GM21737 (cell line): ENCODE results near the gene STK32B.

Experiments
- ATAC-seq: cut with Tn5 transposase; IDR thresholded peaks from one replicate; pipeline ENCODE4 v1.9.1; 2021; ENCODE audit warnings: mild to moderate bottlenecking, moderate library complexity; ENCODE audit not compliant: unreplicated experiment

The STK32B gene

DNA sequence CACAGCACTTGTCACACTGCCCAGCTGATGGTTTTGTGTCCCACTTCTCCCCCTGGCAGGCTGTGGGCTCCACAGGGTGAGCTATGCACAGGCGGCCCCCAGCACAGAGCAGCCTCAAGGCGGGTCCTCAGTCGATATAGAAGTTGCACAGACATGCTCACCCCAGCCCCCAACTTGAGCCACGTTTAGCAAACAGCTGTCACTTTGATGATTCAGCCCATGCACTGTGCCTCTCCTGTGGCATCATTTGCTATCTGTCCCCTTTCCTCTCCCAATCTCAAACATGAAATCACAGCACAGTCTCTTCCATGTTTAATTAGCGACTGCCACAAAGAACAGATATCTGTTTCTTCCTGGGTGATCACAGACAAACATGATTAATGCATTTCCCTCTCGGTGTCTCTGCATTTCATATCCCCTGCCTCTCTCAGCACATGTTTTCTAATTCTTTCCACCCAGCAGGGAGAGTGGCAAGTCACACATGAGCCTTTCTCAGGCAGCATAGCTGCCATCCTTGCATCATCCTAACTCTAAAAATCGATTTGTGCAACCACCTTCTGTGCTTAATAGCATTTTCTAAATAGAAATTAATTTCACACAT lies 452.2 kb downstream of the STK32B start:
- ATAC-seq: no peak

DNA sequence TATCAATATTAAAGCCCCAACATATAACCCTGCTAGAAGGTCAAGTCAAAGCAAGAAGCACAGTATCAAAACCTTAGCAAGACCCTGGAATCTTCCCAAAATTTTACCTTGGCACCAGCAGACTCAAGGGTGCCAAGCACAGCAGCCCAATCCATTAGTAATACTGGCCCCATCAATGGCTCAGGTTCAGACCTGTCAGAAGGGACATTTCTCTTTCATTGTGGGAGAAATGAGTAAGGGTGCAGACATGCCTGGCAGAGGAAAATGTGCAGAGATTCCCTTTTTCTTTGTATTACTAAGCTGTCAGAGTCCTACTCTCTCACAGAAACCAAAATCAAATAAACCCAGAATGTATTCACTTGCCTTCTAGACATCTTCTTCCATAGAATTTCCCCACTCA lies 453.2 kb downstream of the STK32B start:
- ATAC-seq: no peak

DNA sequence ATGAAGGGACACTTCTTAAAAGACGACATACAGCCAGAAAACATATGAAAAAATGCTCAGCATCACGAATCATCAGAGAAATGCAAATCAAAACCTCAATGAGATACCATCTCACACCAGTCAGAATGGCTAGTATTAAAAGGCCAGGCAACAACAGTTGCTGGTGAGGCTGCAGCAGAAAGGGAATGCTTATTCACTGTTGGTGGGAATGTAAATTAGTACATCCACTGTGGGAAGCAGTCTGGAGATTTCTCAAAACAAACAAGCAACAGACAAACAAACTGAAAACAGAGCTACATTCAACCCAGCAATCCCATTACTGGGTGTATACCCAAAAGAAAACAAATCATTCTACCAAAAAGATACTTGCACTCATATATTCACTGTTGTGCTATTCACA lies 459.2 kb downstream of the STK32B start:
- no peak for ATAC-seq

DNA sequence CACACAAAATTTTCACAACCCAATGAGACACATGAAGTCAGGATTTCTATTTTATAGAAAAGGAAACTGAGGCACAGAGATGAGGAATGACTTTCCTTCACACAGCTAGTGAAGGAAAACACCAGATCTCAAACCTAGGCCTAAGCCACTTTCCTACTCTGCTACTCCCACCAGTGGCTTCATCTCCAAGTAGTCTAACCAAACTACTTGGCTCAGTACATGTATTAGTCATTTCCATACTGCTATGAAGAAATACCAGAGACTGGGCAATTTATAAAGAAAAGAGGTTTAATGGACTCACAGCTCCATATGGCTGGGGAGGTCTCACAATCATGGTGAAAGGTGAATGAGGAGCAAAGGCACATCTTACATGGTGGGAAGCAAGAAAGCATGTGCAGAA lies 460.5 kb downstream of the STK32B start:
- no peak for ATAC-seq

DNA sequence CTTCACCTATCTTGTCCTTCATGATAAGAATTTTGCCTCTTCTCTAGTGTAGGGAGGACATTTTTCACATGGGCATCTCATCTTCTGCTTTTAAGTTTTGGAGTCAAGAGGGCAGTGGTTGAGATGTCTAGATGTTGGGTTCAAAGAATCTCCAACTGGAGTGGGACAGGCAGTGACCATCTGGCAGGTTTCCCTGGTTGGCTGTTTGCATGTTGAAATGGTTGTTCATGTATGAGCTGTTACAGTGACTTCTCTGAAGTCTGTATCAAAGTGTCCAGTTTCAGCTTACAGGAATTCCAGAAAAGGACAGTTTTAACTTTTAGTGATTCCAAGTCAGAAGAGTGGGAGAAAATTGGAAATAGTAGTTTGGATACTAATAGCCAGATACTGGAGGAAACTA lies 464.4 kb downstream of the STK32B start:
- no peak for ATAC-seq

DNA sequence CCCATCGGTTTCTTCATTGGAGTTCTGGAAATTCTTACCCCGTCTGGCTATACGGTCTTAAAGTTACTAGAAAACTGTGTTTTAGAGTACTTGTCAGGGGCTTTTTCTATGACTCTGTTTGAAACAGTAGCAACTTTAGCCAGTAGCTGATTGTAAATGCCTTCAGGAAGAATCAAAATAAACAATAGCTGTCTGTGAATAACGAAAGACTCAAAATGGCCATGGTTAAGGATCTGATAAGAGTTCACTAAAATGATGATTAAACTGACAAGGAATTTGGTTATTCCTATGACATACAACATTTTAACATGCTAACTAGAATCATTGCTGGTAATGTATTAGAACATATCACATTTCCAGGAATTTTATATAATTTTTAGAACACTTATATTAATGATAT lies 466.1 kb downstream of the STK32B start:
- ATAC-seq: no peak

DNA sequence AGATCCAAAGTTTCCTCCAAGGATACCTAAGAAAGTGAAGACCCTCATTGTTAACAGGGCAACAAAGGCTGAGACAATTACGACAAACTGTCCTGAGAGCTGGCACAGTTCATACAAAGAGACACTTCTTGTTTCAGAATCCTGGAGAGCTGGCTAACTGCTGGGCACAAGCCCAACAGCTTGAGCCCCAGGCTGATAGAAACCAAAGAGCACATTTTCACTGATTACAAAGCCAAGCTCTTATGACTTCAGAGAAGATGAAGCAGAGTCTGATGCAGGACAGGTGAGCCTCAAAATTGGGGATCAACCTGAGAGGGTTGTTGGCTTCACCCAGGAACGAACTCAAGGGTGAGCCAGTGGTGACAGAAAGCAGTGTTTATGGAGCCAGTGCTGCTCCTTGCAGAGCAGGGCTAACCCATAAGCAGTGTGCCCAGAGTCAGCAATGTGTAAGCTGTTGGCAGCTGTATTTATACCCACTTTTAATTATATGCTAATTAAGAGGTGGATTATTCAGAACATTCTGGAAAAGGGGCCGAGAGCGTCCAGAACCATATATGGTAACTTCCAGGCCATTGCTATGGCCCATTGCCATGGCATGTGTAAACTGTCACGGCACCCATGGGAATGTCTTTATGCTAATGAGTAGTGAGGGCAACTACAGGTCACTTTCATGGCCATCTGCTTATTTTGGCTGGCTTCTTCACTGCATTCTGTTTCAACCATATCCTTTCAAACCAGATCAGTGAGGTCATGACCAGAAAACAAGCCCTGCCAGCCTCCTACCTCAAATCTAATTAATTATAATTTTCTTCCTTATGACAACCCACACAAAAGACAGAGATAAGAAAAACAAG lies 473.4 kb downstream of the STK32B start:
- no peak for ATAC-seq

DNA sequence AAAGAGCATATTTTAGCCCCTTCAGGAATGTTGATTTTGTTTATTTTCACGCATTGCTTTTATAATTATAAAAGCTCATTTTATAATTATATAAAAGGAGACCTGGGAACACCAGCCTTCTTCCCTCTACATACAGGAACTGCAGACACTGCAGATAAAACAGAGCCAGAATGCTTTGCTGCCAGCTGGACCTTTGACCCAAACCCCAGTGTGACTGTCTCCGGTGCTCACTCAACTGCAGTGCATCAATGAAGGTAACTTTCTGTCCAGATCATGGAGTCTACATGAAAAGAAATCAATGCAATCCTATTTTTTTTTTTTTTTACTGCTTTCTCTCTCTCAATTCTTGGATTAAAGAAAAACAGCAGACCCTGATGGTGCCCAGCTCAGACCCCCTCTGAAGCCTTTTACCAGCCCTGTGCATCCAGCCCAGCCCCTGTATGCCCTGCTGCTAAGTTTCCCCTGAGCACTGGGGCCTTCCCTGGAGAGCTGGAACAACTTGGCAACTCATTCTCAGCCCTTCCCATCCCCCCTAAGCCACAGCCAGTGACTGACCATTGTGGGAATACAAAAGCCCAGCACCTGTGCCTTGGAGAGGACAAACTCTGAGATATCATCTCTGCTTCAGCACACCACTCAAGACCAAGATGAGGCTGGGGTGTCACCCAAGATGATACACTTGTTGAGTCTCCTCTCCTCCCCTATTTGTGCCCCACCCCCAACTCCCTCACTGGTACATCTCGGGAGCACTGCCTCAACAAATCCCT lies 475.0 kb downstream of the STK32B start:
- ATAC-seq: no peak

DNA sequence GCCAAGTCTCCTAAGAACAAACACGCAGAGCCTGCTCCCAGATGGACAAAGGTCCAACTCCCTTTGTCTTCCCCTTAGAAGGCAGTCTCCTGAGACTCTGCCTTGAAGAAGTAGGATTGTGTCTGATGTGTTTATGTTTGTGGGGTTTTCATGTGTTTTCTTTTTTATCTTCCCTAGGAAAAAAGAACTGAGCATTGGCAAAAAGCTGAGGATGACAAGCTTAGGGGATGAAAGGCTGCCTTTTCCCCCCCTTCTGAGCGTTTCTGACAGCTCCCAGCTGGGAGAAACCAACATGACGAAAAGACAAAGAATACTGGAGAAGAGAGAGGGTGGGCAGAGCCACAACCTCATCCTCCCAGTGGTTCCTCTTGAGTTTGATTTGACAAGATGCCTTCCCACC lies 475.9 kb downstream of the STK32B start:
- no peak for ATAC-seq

DNA sequence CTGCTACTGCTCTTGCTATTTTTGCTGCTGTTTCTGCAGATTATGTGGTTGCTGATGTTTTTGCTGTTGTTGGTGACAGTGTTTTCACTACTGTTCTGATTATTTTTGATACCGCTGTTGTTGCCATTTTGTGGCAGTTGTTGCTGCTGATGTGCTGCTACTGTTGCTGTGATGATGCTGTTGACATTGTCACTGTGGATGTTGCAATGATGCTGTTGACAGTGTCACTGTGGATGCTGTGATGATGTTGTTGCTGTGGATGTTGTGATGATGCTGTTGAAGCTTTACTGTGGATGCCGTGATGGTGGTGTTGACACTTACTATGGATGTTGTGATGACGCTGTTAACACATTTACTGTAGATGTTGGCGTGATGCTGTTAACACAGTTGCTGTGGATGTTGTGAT lies 476.8 kb downstream of the STK32B start:
- no peak for ATAC-seq

DNA sequence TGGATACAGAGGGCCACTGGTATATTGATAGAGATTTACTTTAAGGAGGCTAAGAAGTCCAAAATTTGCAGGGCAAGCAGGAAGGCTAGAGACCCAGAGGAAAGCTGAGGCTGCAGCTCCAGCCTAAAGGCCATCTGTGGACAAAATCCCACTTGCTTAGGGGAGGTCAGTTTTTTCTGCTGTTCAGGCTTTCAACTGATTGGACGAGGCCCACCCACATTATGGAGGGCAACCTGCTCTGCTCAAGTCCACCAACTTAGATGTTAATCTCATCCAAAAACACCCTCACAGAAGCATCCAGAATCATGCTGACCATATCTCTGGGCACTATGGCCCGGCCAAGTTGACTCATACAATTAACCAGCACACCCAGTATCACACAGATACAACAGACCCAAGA lies 480.8 kb downstream of the STK32B start:
- no peak for ATAC-seq

DNA sequence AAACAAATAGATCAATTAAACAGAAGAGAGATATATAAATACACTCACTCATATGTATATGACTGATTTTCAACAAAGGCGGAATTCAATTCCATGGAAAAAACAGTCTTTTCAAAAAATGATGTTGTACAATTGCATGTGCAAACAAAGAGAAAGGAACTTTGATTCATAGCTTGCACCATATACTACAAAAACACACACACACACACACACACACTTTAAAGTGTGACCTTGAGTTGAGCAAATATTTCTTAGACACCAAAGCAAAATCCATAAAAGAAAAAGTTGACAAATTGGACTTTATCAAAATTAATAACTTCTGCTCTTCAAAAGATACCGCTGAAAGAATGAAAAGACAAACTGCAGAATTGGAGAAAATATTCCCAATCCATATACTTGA lies 488.3 kb downstream of the STK32B start:
- no peak for ATAC-seq

DNA sequence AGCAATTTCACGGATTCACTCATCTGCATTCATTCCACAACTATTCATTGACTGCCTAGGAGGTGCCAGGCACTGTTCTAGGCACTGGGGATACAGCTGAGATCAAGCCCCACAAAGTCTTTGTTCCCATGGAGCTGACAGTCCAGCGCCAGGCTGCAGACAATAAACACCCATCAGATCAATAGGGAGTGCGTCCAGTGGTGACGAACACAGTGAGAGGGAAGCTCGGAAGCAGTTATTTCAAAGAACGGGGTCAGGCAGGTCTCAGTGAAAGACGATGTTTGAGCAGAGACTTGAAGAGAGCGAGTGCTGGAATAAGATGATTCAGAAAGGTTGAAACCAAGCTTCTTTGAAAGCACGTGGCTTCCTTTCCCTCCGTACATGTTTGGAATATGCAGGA lies 489.9 kb downstream of the STK32B start:
- ATAC-seq: no peak

DNA sequence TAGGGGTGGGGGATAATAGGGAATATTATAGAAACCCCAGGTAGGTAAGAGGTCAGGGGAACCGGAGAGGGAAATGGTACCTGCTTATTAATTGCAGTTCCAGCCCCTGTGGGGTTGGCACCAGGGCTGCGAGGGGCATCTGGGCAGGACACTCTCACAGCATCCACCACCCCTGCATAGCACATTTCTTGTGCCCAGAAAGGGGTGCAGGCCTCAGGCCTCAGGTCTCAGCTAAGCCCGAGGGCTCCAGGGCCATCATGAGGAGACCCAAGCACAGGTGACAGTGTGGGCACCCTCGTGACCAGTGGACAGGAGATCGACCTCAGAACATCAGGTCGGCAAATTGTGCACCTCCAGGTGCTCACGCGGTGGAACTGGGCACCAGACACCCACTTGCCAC lies 492.4 kb downstream of the STK32B start:
- no peak for ATAC-seq

DNA sequence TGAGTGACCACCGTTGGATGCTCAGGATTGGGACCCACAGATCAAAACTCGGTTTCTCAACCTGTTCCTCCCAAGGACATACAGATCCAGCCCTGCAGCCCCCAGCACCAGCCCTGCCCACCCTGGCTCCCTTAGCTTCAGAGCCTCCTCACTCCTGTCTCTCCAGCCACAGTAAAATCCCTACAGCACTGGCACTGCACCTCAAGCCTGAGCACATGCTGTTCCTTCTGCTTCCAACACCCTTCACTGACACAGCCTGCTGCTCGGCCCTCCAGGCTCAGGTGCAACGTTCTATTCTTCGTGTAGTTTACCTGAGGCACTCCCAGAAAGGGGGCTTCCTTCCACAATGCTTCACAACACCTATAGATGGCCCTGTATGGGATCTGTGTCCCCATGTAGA lies 493.5 kb downstream of the STK32B start:
- ATAC-seq: no peak

DNA sequence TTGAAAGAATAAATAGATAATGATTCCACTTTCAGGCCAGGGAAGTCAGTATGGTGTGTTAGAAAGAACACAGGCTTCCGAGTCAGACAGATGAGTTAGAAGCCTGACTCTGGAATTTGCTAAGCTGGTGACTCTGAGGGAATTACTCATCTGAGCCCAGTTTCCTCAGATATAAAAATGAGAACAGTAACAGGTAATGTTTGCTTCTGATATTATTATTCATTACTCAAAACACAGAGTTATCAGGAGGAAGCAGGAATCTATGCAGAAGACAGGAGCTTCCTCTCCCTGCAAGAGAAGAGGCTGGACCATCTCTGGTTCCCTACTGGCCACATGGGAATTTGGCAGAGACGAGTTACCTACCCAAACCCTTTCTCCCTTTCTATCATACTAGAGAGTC lies 494.0 kb downstream of the STK32B start:
- no peak for ATAC-seq

DNA sequence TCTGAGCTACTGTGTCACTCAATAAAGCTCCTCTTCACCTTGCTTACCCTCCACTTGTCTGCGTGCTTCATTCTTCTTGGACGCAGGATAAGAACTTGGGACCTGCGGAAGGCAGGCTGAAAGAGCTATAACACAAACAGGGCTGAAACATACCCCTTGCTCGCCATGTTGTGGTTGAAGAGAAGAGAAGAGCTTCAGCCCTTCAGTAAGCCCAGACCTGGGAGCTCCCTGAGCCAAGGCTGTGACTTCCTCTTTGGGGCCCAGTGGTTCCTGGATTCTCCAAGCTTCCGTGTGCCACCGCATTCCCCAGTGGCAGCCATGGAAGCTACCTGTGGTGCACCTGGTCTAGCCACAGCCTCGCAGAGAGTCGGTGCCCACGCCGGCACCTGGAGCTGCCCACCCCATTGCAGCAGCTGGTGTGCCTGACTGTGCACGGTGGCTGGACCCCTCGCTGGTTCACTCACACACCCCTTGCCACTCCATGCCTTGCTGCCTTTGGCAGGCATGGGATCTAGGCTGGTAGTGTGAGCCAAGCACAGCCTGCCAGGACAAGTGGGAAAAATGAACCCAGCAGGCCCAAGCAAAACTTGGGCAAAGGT lies 496.5 kb downstream of the STK32B start:
- ATAC-seq: no peak
